ENCODE measurements around the gene ZNF428.
"Not testable (repeated sequence)": the region's sequence is repeated elsewhere in the genome, so short reads cannot be mapped to it uniquely, and the experiment has no call there.

ZNF428 gene

GRCh38 chr19:43619262-43620060, at the start of gene ZNF428:
Gene ZNF428, minus strand, starts transcription at chr19:43619629. Its CDS starts 5,325 bp downstream, at chr19:43614304.
- DNase-seq (ENCODE audit: low read depth): peak; percentile 78

- peak; percentile 82 for DNase-seq (ENCODE audit: low read depth)
These were observed 49.1 kb upstream of the ZNF428 start for GRCh38 chr19:43668406-43669109.

- DNase-seq (ENCODE audit: low read depth): no peak
These were observed 48.5 kb upstream of the ZNF428 start for GRCh38 chr19:43667876-43668405.

- DNase-seq (ENCODE audit: low read depth): no peak
These were observed 47.9 kb upstream of the ZNF428 start for GRCh38 chr19:43667126-43667875.

- no peak for DNase-seq (ENCODE audit: low read depth)
These were observed 44.6 kb upstream of the ZNF428 start for GRCh38 chr19:43664018-43664417.

- DNase-seq (ENCODE audit: low read depth): no peak
These were observed 43.1 kb upstream of the ZNF428 start for GRCh38 chr19:43662487-43662886.

- no peak for DNase-seq (ENCODE audit: low read depth)
These were observed 41.5 kb upstream of the ZNF428 start for GRCh38 chr19:43660971-43661360.

- no peak for DNase-seq (ENCODE audit: low read depth)
These were observed 41.0 kb upstream of the ZNF428 start for GRCh38 chr19:43660301-43660970.

- no peak for DNase-seq (ENCODE audit: low read depth)
These were observed 39.1 kb upstream of the ZNF428 start for GRCh38 chr19:43658494-43658893.

- DNase-seq (ENCODE audit: low read depth): no peak
These were observed 38.6 kb upstream of the ZNF428 start for GRCh38 chr19:43658001-43658400.

GRCh38 chr19:43656436-43656835, 37.0 kb upstream of the ZNF428 start:
- no peak for DNase-seq (ENCODE audit: low read depth)

- DNase-seq (ENCODE audit: low read depth): no peak
These were observed 33.1 kb upstream of the ZNF428 start for GRCh38 chr19:43652546-43652874.

GRCh38 chr19:43651758-43652545, 32.5 kb upstream of the ZNF428 start:
- DNase-seq (ENCODE audit: low read depth): peak; percentile 13

GRCh38 chr19:43650276-43650675, 30.8 kb upstream of the ZNF428 start:
- not testable (repeated sequence) for DNase-seq (ENCODE audit: low read depth)

- no peak for DNase-seq (ENCODE audit: low read depth)
These were observed 30.1 kb upstream of the ZNF428 start for GRCh38 chr19:43649514-43649913.

GRCh38 chr19:43648633-43649032, 29.2 kb upstream of the ZNF428 start:
- DNase-seq (ENCODE audit: low read depth): no peak

- DNase-seq (ENCODE audit: low read depth): no peak
These were observed 24.8 kb upstream of the ZNF428 start for GRCh38 chr19:43644181-43644580.

GRCh38 chr19:43643326-43643725, 23.9 kb upstream of the ZNF428 start:
- no peak for DNase-seq (ENCODE audit: low read depth)

GRCh38 chr19:43642531-43642930, 23.1 kb upstream of the ZNF428 start:
- no peak for DNase-seq (ENCODE audit: low read depth)

- no peak for DNase-seq (ENCODE audit: low read depth)
These were observed 21.9 kb upstream of the ZNF428 start for GRCh38 chr19:43641333-43641732.

- DNase-seq (ENCODE audit: low read depth): no peak
These were observed 21.0 kb upstream of the ZNF428 start for GRCh38 chr19:43640424-43640757.
